DOHH2 (cell line): ENCODE results near the gene KPNA2.

Experiments
- H3F3A ChIP-seq: fragments of 200-600 bp; sonication (generic), shearing (Covaris generic); 2 replicates; pipeline ENCODE4 v1.6.0; 2016; ENCODE audit warnings: antibody characterized with exemption, mild to moderate bottlenecking; ENCODE audit not compliant: control insufficient read depth, insufficient read depth
- H3K27ac ChIP-seq: fragments of 200-600 bp; sonication (generic); 2 replicates; pipeline ENCODE4 v1.5.1; 2014; ENCODE audit warnings: low read depth, mild to moderate bottlenecking, low read length, moderate library complexity
- H3K27me3 ChIP-seq: fragments of 200-600 bp; sonication (generic); 2 replicates; pipeline ENCODE4 v1.6.1; 2014; ENCODE audit warnings: mild to moderate bottlenecking, low read length, mixed read lengths; ENCODE audit not compliant: control insufficient read depth
- H3K36me3 ChIP-seq: fragments of 200-600 bp; sonication (generic); 2 replicates; pipeline ENCODE4 v1.6.1; 2014; ENCODE audit warnings: mild to moderate bottlenecking, low read length, moderate library complexity, mixed read lengths; ENCODE audit not compliant: control insufficient read depth
- H3K4me1 ChIP-seq: fragments of 200-600 bp; sonication (generic); 2 replicates; pipeline ENCODE4 v1.6.1; 2014; ENCODE audit warnings: mild to moderate bottlenecking, low read length, mixed read lengths; ENCODE audit not compliant: control insufficient read depth
- H3K4me2 ChIP-seq: fragments of 200-600 bp; sonication (generic); 2 replicates; pipeline ENCODE4 v1.6.0; 2014; ENCODE audit warnings: mild to moderate bottlenecking, low read length, moderate library complexity
- H3K4me3 ChIP-seq: fragments of 200-600 bp; sonication (generic); 2 replicates; pipeline ENCODE4 v1.5.1; 2014; ENCODE audit warnings: mild to moderate bottlenecking, low read length, mixed read lengths
- H3K79me2 ChIP-seq: fragments of 200-600 bp; sonication (generic); 2 replicates; pipeline ENCODE4 v1.6.1; 2014; ENCODE audit warnings: mild to moderate bottlenecking, low read length, mixed read lengths; ENCODE audit not compliant: control insufficient read depth
- H3K9me2 ChIP-seq: fragments of 200-600 bp; sonication (generic); replicated peaks from 2 replicates; pipeline ENCODE4 v1.6.1; 2014; ENCODE audit warnings: mild to moderate bottlenecking, low read length, mixed read lengths; ENCODE audit not compliant: control insufficient read depth
- H3K9me3 ChIP-seq: fragments of 200-600 bp; sonication (generic); 2 replicates; pipeline ENCODE4 v1.6.1; 2014; ENCODE audit warnings: antibody characterized with exemption, low read length, mixed read lengths; ENCODE audit not compliant: control insufficient read depth, insufficient read depth
- H4K20me1 ChIP-seq: fragments of 200-600 bp; sonication (generic); 2 replicates; pipeline ENCODE4 v1.6.0; 2014; ENCODE audit warnings: low read depth, mild to moderate bottlenecking, antibody characterized with exemption, low read length, moderate library complexity; ENCODE audit not compliant: control insufficient read depth, insufficient read depth
- CTCF ChIP-seq: fragments of 200-600 bp; sonication (generic); IDR thresholded peaks from one replicate; pipeline ENCODE4 v1.5.1; 2014; ENCODE audit warnings: antibody characterized with exemption, mild to moderate bottlenecking, low read depth, low read length; ENCODE audit not compliant: poor library complexity, severe bottlenecking
- EZH2phosphoT487 ChIP-seq: fragments of 200-600 bp; sonication (generic); IDR thresholded peaks from 2 replicates; pipeline ENCODE4 v1.6.1; 2017; ENCODE audit warnings: borderline replicate concordance, mild to moderate bottlenecking, antibody characterized with exemption, low read length, moderate library complexity, mixed read lengths

KPNA2 gene

GRCh38 chr17:68089881-68090280, 54.3 kb downstream of the KPNA2 start:
- H3K4me3 ChIP-seq: no peak overlapping the region
- no peaks in the 10 kb centered on the region for H3K79me2 ChIP-seq
- H3K27ac ChIP-seq: no peak overlapping the region
- TF ChIP-seq EZH2phosphoT487 (no peak), CTCF (no peak)
- H3F3A ChIP-seq: peaks cover 11% of the 10 kb centered on the region
- H3K4me2 ChIP-seq: no peak overlapping the region
- H3K9me3 ChIP-seq: no peaks in the 10 kb centered on the region
- H3K9me2 ChIP-seq: no peaks in the 10 kb centered on the region
- H3K27me3 ChIP-seq: no peaks in the 10 kb centered on the region
- H3K36me3 ChIP-seq: no peaks in the 10 kb centered on the region
- H4K20me1 ChIP-seq: no peaks in the 10 kb centered on the region
- peaks cover 34% of the 10 kb centered on the region for H3K4me1 ChIP-seq

GRCh38 chr17:68094481-68095078, 59.0 kb downstream of the KPNA2 start:
- no peaks in the 10 kb centered on the region for H4K20me1 ChIP-seq
- no peaks in the 10 kb centered on the region for H3K9me3 ChIP-seq
- no peaks in the 10 kb centered on the region for H3K36me3 ChIP-seq
- H3K27ac ChIP-seq: no peak overlapping the region
- no peaks in the 10 kb centered on the region for H3K79me2 ChIP-seq
- H3K4me3 ChIP-seq: no peak overlapping the region
- no peaks in the 10 kb centered on the region for H3K9me2 ChIP-seq
- H3K4me1 ChIP-seq: no peaks in the 10 kb centered on the region
- no peak overlapping the region for H3K4me2 ChIP-seq
- no peaks in the 10 kb centered on the region for H3K27me3 ChIP-seq
- no peak for TF ChIP-seq CTCF
- no peak for TF ChIP-seq EZH2phosphoT487
- no peaks in the 10 kb centered on the region for H3F3A ChIP-seq

- Histone ChIP-seq H3K36me3 (no peaks in the 10 kb centered on the region), H3K27ac (no peak overlapping the region), H4K20me1 (no peaks in the 10 kb centered on the region), H3K27me3 (no peaks in the 10 kb centered on the region), H3K4me3 (no peak overlapping the region), H3K79me2 (no peaks in the 10 kb centered on the region), H3K9me2 (no peaks in the 10 kb centered on the region), H3F3A (no peaks in the 10 kb centered on the region), H3K4me2 (no peak overlapping the region), H3K9me3 (no peaks in the 10 kb centered on the region; the same call in 1 of the 2 replicates), H3K4me1 (no peaks in the 10 kb centered on the region)
- no peak for TF ChIP-seq CTCF
Observed at GRCh38 chr17:68095205-68095811, 59.8 kb downstream of the KPNA2 start.
